ENCODE measurements around the gene CD59.

GRCh38 chr11:33785609-33786008 is 49.4 kb upstream of the CD59 start:
- TF ChIP-seq CTCF (IDR thresholded peaks at IDR 0.05) = no peak
- no peak for TF ChIP-seq POLR2A (IDR thresholded peaks at IDR 0.05)
